Activated CD4-positive, alpha-beta T cell treated with anti-CD3 and anti-CD28 coated beads for 1 hour (primary cell): ENCODE data around the gene OPHN1.
"Not testable (repeated sequence)": the region's sequence is repeated elsewhere in the genome, so short reads cannot be mapped to it uniquely, and the experiment has no call there.

Experiments used
- DNase-seq: peaks from one replicate; pipeline ENCODE4 v3.0.0-alpha.2; 2020

The OPHN1 gene

DNA sequence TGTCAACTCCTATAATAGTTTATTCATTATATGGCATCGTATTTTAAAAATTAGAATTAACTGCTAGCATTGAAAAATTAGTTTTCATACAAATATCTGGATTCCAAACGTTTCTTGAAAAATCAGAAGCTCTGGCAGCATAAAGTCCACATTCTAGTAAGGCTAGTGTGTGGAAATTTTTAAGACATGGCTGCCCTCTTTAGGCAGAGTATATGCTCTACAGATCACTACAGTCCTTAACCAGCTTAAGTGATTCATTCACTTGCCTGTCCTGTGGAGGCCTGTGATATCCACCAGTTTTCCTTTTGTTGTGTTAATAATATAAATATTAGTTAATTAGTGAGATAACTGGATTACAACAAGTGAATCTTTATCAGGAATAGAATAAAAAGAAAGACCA lies 287.2 kb downstream of the OPHN1 start:
- no peak for DNase-seq

DNA sequence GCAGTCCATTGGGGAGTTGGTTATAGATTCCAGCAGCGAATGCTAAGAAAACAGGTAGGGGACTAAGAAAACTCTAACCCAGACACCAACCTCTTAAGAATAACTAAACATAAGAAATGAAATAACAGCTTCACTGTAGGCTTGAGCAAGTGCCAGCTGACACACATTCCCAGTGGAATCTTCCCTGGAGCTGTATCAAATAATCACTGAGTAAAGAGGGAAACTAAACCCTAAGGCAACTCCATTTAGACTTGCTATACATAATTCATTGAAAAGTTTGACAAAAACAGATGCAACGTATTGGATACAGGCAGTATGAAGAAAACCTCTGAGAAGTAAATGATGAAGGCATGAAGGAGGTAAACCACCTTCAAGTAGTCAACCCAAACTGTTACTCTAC lies 293.5 kb downstream of the OPHN1 start:
- DNase-seq = no peak

DNA sequence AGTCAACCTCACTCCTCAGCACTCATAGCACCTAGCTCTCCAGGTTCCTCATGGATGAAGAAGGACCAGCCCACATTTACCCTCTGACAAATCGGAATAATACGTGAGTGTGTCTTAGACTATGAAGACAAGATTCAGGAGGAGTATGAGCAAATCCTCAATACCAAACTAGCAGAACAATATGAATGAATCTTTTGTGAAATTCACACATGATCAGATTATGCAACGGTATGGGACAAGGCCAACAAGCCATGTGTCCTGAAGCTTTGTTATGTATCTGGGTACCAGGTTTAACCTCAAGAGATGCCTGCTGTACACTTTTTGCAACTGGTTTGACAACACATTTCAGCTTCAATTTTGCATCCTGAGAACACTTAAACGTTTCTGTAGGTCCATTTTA lies 300.1 kb downstream of the OPHN1 start:
- DNase-seq = no peak

DNA sequence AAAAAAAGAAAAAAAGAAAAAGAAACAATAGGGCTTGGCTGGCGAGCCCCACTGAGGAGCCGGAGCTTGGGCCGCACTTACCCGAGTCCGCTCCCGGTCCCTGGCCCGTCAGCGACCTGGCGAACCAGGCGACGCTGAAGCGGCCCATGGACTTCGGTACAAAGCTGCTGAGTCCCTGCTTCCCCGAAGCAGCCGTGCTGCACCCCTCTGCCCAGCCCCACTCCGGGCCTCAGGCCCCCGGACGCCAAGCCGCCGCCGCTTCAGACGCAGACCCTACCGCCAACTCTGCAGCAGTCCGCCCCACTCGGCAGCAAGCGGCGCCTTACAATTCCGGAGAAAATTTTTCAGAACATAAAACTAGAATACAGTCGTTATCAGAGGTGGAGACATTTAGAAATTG lies 300.5 kb downstream of the OPHN1 start:
- DNase-seq = no peak

DNA sequence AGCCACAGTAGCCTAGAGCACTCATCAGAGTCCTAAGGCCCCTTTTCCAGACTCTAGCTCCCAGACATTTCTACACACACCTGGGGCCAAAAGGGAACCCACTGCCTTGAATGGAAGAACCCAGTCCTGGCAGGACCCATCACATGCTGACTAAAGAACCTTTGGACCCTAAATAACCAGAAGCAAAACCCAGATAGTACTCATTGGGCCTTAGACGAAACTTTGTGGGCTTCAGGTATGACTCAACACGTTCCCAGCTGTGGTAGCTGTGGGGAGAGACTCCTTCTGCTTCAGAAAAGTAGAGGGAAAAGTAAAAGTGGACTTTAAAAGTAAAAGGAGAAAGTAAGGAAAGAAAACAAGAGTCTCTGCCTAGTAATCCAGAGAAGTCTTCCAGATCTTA lies 311.5 kb downstream of the OPHN1 start:
- no peak for DNase-seq

DNA sequence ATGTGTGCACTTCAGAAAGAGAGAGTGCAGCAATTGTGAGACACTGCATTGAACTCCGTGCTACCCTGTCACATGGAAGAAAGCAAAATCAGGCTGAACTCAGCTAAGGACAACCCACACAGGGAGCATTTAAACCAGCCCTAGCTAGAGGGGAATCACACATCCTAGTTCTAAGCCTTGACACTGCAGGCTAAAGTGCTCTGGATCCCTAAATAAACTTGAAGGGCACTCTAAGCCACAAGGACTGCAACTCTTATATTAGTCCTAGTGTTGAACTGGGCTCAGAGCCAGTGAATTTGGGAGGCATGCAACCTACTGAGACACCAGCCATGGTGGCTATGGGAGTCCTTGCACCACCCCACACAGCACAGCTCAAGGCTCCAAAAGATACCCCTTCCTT lies 311.9 kb downstream of the OPHN1 start:
- no peak for DNase-seq

DNA sequence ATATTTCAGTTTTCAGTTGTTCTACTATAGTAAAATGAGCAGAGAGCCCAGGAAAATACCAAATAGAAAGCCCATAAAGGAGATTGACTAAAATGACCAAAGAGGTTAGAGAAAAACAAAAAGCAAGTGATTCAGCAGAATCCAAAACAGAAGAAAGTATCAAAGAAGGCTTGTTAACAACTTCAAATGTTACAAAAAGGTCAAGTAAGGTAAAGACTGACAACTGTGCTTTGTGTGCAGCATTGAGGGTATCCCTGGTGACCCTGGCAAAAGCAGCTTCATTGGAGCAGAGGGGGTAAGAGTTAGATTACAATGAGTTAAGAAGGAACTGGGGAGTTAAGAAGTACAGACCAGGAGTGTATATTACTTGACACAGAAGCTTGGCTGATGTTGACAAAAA lies 317.9 kb downstream of the OPHN1 start:
- no peak for DNase-seq

DNA sequence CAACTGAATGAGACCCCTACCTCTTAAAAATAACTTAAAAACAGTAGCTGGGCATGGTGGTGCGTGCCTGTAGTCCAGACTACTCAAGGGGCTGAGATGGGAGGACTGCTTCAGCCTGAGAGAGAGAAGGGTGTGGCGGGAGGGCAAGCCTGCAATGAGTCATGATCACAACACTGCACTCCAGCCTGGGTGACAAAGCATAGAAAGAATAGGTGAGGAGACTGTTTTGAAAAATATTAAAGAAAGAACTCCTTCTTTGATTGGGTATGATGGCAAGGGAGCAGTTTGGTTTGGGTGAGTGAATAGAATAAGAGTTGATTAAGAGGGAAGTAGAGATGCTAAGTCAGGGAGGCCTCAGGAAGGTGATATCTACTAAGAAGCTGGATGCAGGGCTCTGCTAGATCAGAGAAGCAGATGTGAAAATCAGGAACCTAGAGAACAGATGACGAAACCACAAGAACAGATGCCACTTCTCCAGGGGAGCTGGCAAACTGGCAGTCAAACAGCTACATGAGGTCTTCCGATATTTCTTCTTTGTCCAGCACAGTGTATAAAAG lies 318.6 kb downstream of the OPHN1 start:
- DNase-seq = no peak

DNA sequence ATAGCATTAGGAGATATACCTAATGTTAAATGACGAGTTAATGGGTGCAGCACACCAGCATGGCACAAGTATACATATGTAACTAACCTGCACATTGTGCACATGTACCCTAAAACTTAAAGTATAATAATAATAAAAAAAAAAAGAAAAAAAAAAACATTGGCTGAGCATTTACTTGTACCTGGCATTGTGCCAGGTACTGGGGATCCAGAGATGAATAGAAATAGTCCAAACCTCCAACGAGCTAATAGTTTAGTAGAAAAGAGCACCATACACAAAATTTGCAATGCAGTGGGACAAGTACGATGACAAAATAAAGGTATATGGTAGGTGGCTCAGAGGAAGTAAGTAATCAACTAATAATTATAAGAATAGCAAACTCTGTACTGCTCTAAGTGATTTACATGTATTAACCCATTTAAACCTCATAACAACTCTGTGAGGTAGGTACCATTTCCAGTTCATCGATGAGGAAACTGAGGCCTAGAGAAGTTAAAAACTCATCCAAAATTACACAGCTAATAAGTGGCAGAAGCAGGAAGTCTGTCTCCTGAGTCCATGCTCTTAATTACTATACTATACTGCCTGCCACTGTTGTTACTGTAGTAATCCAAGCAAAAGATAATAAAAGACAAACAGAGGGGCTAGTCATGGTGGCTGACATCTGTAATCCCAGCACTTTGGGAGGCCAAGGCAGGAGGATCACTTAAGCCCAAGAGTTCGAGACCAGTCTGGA lies 319.3 kb downstream of the OPHN1 start:
- no peak for DNase-seq

DNA sequence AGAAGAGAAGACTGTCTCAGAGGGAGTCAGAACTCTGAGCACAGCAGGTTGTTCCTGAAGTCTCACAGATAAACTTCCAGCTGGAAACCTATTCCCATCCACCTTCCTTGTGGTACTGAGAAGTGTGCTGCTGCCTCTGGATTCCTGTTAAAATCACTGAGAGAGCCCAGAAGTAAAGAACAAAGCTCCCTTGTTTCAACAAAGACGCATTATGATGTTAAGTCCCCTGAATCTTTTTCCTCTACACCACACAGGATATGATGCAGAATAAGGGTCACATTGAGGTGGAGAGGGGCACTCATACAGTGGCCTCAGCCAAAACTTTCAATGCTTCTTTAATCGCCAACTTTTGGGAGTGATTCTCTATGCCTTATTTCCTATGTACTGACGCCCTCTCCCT lies 321.0 kb downstream of the OPHN1 start:
- DNase-seq = no peak

DNA sequence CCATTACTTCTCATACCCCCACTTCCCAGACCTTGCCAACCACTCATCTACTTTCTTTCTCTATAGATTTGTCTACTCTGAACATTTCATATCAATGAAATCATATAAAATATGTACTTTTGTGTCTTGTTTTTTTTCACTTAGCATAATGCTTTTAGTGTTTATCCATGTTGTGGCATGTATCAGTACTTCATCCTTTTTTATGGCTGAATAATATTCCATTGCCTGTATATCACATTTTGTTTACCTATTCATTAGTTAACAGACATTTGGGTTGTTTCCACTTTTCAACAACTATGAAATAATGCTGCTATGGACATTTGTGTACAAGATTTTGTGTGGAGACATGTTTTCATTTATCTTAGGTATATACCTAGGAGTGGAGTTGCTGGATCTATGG lies 324.1 kb downstream of the OPHN1 start:
- DNase-seq = no peak

DNA sequence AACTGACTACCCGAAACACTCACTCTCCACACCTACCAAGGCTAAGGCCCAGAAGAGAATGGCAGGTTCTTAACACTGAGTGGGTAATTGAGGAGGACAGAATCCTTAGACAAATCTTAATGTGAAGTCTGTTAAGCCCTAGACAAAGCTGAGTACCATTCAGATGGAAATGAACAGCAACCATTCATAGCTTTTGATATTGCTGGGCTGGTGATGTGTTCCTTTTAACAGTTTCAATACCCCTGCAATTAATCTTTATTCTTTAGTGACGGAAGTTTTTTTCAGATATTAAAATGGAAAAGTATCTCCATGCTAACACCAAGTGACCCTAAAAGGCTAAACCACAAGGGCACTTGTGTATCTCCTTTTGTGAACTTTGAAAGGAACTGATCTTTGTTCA lies 334.9 kb downstream of the OPHN1 start:
- DNase-seq = no peak

DNA sequence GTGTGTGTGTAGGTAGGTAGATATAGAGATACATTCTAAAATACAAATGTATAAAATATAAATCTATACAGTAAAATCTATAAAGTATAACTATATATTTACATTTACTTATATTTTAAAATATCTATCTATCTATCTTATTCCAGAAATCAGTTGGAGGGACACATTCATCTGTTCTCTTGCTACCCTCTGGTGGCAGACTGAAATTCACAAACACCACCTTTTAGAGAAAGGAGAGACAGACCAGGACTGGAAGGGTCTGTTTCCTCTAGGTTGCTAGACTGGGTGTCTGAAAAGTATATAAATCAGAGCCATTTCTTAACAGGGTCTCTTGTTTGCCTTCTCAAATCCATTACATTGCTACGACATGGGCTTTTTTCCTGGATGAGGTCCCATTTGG lies 343.0 kb downstream of the OPHN1 start:
- no peak for DNase-seq

DNA sequence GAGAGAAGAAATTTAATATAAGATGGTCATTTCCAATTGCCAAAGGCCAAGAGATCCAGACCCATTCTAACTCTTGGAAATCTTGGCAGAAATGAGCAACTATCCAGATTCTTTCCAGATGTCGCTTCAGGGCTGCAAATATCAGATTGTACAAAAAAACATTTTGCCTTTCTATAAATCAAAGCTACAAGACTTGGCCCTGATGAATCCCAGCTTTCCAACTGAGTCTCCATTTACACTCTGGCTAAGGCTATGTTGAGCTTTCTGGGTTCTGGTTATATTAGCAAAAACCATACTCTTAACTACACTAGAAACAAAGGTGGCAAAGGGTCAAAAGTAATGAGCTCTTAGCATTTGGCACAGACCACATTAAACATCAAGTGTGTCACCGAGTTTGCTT lies 345.8 kb downstream of the OPHN1 start:
- DNase-seq = no peak

DNA sequence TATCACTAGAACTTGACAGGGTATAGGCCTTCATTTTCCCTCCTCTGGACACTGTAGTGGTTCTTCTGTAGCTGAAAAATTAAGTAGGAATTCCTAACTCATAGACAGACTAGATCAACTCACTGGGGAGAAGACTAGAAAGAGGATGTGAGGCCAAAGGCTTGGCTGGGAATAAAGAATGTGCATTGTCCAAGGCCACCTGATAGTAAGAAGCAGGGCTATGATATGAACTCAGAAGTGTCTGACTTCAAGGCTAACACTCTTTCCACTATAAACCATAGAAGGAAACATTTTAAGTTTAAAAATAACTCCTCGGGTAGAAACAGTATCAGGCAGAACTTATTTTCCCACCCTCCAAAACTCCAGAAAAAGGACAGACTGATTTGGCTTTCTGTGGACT lies 346.6 kb downstream of the OPHN1 start:
- no peak for DNase-seq

DNA sequence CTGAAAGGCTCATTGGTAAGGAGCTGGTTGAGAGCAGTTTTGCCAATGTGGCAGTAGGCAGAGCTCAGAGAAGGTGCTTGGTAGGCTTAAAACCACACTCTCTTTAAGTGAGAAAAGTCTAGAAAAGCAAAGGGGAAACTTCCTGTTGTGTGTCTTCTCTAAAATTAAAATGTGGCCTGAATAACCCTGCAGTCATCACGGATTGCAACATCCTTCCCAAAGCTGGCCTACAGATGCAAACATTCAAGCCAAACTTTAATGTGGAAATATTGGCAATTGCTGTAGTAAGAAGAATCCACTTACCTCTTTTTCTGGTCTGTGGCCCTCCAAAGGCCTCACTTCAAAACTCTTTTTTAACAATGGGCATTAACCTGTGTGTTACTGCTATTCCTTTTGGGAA lies 348.5 kb downstream of the OPHN1 start:
- no peak for DNase-seq

DNA sequence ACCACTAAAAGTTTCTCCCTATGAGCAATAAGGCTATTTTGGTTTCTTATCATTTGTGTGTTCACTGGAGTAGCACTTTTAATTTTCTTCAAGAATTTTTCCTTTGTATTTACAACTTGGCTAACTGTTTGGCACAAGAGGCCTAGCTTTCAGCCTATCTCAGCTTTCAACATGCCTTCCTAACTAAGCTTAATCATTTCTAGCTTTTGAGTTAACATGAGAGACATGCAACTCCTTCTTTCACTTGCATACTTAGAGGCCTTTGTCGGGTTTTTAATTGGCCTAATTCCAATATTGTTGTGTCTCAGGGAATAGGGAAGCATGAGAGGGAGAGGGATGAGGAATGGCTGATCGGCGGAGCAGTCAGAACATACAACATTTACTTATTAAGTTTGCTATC lies 349.8 kb downstream of the OPHN1 start:
- no peak for DNase-seq

DNA sequence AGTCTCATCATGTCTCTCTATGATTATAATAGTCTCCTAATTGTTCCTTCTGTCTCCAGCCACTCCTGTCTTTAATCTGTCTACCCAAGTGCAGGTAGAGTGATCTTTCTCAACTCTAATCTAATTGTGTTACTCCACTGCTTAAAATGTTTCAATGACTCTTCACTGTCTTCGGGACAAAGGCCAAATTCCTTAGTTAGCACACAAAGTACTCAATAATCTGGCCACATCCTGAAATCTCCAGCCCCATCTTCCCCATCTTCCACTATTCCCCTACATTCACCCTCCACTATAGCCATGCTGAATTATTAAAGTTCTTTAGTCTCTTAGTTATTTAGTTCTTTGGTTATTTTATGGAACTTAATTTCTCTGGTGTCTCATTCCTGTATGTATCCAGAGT lies 353.3 kb downstream of the OPHN1 start:
- DNase-seq = no peak

DNA sequence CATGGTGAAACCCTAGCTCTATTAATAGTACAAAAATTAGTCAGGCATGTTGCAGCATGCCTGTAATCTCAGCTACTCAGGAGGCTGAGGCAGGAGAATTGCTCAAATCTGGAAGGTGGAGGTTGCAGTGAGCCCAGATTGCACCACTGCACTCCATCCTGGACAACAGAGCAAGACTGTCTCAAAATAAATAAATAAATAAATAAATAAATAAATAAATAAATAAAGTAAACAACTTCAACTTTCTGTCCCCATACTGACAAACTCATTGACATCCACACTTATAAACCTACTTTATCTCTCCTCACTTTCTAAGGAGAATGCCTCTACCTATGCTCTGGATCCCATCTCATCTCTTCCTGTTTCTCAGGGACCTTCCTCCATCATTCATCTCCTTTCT lies 354.5 kb downstream of the OPHN1 start:
- DNase-seq = not testable (repeated sequence)

DNA sequence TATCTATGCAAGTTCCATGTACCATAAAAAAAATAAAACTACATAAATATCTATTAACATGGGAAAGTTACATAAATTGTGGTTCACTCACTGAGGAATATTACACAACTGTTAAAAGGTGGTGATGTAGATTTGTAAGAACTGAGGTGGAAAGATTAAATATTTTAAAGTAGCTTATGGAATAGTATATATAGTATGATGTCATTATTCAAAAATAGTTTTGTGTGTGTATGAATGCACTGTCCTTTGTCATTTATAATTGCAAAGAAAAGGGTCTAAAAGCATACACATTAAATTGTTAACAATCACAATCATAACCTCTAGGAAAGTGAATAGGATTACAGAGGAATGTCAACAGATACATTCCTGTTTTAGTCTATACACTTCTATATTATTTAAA lies 355.9 kb downstream of the OPHN1 start:
- DNase-seq = no peak

DNA sequence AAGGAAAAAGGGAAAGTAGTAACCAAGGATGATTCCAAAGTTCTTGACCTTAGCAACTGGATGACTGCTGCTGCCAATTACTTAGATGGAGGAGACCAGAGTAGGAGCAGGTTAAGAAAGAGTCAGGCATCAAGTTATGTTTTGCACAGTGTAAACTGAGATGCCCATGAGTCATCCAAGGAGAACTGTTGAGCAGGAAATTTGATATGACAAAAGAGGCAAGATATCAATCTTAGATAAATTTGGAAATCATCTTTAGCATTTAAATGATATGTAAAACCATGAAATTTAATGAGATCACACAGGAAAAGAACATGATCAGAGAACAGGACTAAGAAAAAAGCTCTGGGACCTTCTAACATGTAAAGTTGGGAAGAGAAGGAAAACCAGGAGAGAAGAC lies 361.3 kb downstream of the OPHN1 start:
- no peak for DNase-seq

DNA sequence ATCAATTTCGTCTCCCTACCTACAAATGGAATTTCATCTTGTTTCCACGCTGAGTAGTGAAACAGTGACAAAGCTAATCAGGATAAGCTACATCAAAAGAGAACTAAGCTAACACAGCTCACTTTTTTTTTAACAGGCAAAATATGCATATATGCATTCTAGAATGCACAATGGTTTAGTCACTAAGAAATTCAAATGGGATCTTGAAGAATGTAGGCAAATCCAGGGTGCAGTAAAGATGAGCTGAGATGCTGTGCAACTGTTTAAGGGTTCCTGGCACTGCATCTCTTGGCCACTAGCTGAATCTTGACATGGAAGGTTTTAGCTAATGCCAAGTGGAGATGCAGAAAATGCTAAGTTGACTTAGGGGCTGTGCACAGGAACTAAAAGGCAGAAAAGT lies 363.2 kb downstream of the OPHN1 start:
- DNase-seq = not testable (repeated sequence)

DNA sequence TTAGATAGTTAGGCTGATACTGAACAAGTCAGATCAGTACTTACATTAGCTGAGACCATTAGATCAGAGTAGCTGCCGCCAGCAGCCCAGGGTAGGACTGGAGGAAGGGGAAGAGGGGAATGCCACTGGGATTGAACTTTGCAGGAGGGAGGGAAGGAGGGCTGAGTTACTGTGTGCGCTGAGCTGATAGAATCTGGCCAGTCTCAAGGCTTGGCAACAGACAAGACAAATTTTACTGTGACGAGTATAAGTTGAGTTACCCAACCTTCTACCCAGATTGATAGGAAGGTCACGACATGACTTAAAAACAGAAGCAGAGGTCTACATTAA lies 372.1 kb downstream of the OPHN1 start:
- DNase-seq = no peak

DNA sequence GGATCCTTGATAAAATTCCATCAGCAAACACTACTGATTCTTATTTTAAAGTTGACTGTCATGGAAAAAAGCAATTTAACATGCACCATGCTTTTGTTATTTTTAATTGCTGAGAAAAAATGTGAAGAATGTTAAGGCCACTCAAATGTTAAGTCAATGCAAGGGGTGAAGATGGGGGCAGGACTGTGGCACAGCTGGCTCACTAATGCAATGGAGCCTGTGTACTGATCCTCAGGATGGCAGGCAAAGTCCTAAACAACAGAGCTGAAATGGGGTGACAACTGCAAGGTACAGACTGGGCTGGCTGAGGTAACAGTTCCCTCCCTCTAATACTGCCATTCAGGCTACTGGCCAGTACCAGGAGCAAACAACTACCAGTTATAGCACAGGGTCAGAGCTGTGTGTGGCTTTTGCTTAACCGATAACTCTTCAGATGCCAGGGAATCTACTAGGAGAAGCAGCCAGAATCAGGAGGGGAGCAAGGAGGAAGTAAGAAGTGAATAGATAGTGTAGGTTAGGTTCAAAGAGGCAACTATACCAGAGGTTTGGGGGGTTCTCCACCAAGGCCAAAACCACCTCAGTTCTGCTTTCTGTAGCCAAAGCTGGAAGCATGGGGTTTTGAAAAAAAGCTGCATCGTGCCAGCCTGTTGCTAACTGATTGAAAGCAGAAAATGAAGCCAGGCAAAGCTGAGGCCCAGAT lies 372.6 kb downstream of the OPHN1 start:
- no peak for DNase-seq

DNA sequence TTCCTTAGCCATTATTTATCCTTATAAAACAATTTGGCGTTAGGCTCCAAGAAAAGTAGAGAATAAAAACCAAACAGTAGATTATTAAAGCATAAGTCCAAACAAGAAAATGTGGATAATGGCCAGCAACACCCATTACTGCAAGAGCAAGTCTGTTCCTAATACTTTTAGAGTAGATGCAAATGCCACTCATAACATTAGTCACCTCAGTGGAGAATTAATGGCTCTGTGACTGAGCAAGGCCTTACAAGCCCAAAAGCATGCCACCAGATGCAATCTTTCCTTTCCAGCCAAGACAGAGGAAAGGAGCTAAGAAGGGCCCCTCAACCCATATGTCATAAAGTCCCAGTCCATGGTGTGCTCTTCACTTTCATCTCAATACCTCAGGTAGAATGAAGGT lies 373.8 kb downstream of the OPHN1 start:
- DNase-seq = no peak
